Prostate gland (tissue), 2 donors: ENCODE data around the gene L1CAM.

Source experiments
- CTCF ChIP-seq, 4 experiments: fragments of 200-600 bp in 2 of 4; fragments of 450-650 bp in 2 of 4; sonication (generic) in 2 of 4; IDR thresholded peaks; 1 replicate in 3 of 4; 2 replicates in 1 of 4; pipeline ENCODE4 v1.5.1; 2016 to 2019; ENCODE audit warnings: antibody characterized with exemption in 4 of 4, mild to moderate bottlenecking in 2 of 4, moderate library complexity in 2 of 4
- POLR2A ChIP-seq: fragments of 450-650 bp; IDR thresholded peaks from one replicate; pipeline ENCODE4 v1.6.1; 2016; ENCODE audit warnings: antibody characterized with exemption, mild to moderate bottlenecking
- POLR2AphosphoS5 ChIP-seq: sonication (generic); formaldehyde crosslinking; IDR thresholded peaks from one replicate; pipeline ENCODE4 v1.6.1; 2017; ENCODE audit warnings: antibody characterized with exemption

- TF ChIP-seq CTCF (IDR thresholded peaks at IDR 0.05): no peak
- TF ChIP-seq POLR2AphosphoS5: no peak
- TF ChIP-seq POLR2A: no peak
Measured at GRCh38 chrX:153934762-153935325, 48.9 kb upstream of the L1CAM start, which contains the start of gene NAA10.
